Measurements from ENCODE around the gene EIF2S2.

GRCh38 chr20:34043025-34043424 lies 69.0 kb downstream of the EIF2S2 start:
- no peak for TF ChIP-seq CTCF (IDR thresholded peaks at IDR 0.05)
- TF ChIP-seq POLR2AphosphoS5 (IDR thresholded peaks at IDR 0.05; ENCODE audit: insufficient read depth in 1 of 2, low read depth in 1 of 2), result no peak
- no peak for TF ChIP-seq POLR2A (IDR thresholded peaks at IDR 0.05)

All from vagina (tissue), 2 donors.